Panc1 (cell line): Measurements from ENCODE around the gene CELA1. TPM values are rescaled to one million over a fixed set of nuclear protein-coding genes. Genes with fewer than 3 reads are reported as not detected.

ENCODE experiments used
- ATAC-seq: fragments of 200-7000 bp; cut with Tn5 transposase; 2 replicates; pipeline ENCODE4 v1.9.1; 2020; ENCODE audit warnings: mild to moderate bottlenecking, moderate library complexity
- BruUV-seq: library from RNA; stranded (reverse); fragments of 400-500 nt; replicated peaks from 2 replicates; lab custom pipeline; 2021; lab: Mats Ljungman, UMichigan
- CTCF ChIA-PET: fragments of 300-600 bp; sonication (Branson Sonifier 250); formaldehyde crosslinking; loops from one replicate; lab custom pipeline; 2022; ENCODE audit warnings: antibody characterized with exemption; lab: Charles Lee
- POLR2A ChIA-PET: fragments of 300-600 bp; sonication (Branson Sonifier 250); formaldehyde crosslinking; loops from one replicate; lab custom pipeline; 2022; ENCODE audit warnings: antibody characterized with exemption; lab: Charles Lee
- DNase-seq: peaks from one replicate; pipeline ENCODE4 v3.0.0-alpha.2; 2010; ENCODE audit warnings: low read depth, low spot score
- H3K27ac ChIP-seq: 2 replicates; pipeline ENCODE4 v1.5.1; 2011; ENCODE audit warnings: mild to moderate bottlenecking, low read length, inconsistent platforms
- H3K27me3 ChIP-seq: fragments of 200-500 bp; sonication (Bioruptor generic); 2 replicates; pipeline ENCODE4 v1.6.0; 2014; ENCODE audit warnings: low read length, inconsistent platforms; ENCODE audit not compliant: control insufficient read depth, insufficient read depth
- H3K36me3 ChIP-seq: fragments of 200-500 bp; sonication (Bioruptor generic); 2 replicates; pipeline ENCODE4 v1.5.1; 2014; ENCODE audit warnings: inconsistent platforms, mild to moderate bottlenecking, low read length, moderate library complexity; ENCODE audit not compliant: control insufficient read depth, insufficient read depth
- H3K4me1 ChIP-seq: 2 replicates; pipeline ENCODE4 v1.5.1; 2011; ENCODE audit warnings: inconsistent platforms, mild to moderate bottlenecking, low read length, moderate library complexity; ENCODE audit not compliant: control insufficient read depth, insufficient read depth
- H3K4me3 ChIP-seq, 2 experiments: 2 replicates each; pipeline ENCODE4 v1.5.1; 2011 to 2012; ENCODE audit warnings: low read depth in 2 of 2, low read length in 2 of 2, mild to moderate bottlenecking in 2 of 2, inconsistent platforms in 1 of 2, moderate library complexity in 1 of 2
- H3K9me3 ChIP-seq: fragments of 200-500 bp; sonication (Bioruptor generic); 2 replicates; pipeline ENCODE4 v1.5.1; 2014; ENCODE audit warnings: low read depth, mild to moderate bottlenecking, inconsistent platforms, low read length, moderate library complexity; ENCODE audit not compliant: control insufficient read depth, insufficient read depth
- POLR2AphosphoS5 ChIP-seq: IDR thresholded peaks from 2 replicates; pipeline ENCODE4 v1.6.1; 2012; ENCODE audit warnings: mild to moderate bottlenecking, low read depth, low read length, moderate library complexity
- REST ChIP-seq, 2 experiments: IDR thresholded peaks; 2 replicates each; pipeline ENCODE4 v1.6.1; 2011 to 2012; ENCODE audit warnings: low read depth in 2 of 2, control low read depth in 1 of 2, low read length in 1 of 2, mild to moderate bottlenecking in 1 of 2, moderate library complexity in 1 of 2; ENCODE audit not compliant: insufficient read depth in 1 of 2
- SIN3A ChIP-seq: IDR thresholded peaks from 2 replicates; pipeline ENCODE4 v1.6.1; 2012; ENCODE audit warnings: low read depth, mild to moderate bottlenecking, low read length, moderate library complexity, borderline replicate concordance; ENCODE audit not compliant: insufficient read depth
- TCF7L2 ChIP-seq: IDR thresholded peaks from 2 replicates; pipeline ENCODE4 v1.6.1; 2011; ENCODE audit warnings: mild to moderate bottlenecking, low read depth, low read length, inconsistent platforms
- in situ Hi-C: cut with HindIII; loops from 2 replicates; pipeline ENCODE4 v1.10.0; 2016; ENCODE audit warnings: low sequenced_read_pairs, low pct_unique_long_range_greater_than_20kb
- intact Hi-C: fragments of 100-400 bp; cut with micrococcal nuclease; formaldehyde crosslinking; loops from one replicate; pipeline ENCODE4 v1.10.0; 2022; ENCODE audit not compliant: unreplicated experiment
- total RNA-seq: library from RNA; stranded (reverse); gene quantifications from one replicate; pipeline ENCODE4 v1.2.1, GENCODE V29; 2021; ENCODE audit not compliant: unreplicated experiment
- TF ChIP-seq, protein P1 (sequence below): fragments of 450-650 bp; IDR thresholded peaks from 2 replicates; pipeline ENCODE4 v1.5.1; 2017; ENCODE audit warnings: mild to moderate bottlenecking

The CELA1 gene
- total RNA-seq, 1 experiment from 2014 or later = not detected

DNA sequence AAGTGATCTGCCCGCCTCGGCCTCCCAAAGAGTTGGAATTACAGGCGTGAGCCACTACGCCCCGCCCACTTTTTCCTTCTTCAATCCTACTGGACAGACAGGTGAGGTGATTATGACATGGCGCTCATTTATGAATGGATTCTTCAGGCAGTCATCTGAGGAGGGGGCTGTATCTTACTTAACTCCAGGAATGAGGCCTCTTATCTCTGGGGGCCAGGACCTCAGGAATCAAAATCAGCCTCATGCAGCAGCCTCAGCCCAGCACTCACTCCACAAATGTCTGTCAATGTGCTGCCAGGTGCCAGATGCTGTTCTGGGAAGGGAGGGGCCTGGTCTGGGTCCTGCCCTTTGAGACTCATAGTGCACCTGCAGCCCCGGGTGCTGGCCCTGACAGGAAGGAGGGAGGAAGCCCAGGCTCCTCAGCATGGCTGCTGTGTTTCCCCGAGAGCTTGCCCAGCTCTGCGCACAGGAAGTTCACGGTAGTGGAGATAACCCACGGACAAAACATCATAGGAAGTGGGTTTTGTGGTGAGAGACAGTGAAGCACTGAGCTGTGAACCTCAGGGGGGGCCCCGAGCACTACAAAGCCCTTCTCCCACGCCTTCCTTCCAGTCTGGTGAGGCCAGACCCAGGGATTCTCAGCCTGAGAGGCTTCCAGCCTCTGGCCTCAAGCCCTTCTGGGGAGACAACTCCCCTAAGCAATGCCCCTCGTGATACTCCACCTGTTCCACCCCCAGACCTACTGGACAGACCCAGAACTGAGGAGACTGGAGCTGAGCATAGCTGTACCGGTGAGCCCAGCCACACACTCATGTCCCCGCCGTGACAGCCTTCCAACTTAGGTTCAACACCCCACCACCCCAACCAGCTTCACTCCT is 22.4 kb upstream of the CELA1 start:
- Histone ChIP-seq H3K36me3 (no peaks in the 10 kb centered on the region), H3K27me3 (no peaks in the 10 kb centered on the region), H3K27ac (no peak overlapping the region), H3K4me1 (peaks cover 10% of the 10 kb centered on the region), H3K9me3 (no peaks in the 10 kb centered on the region), H3K4me3 (no peak overlapping the region)
- ChIA-PET CTCF (interaction anchor here (0.6 to 1.2 kb wide), 2 partner anchors 49 to 63 kb away, joined by 4 to 6 read pairs; no protein-coding TSS in a partner anchor), POLR2A (no interaction called here)
- in situ Hi-C loops = no loop called here
- ATAC-seq (no peak), DNase-seq (no peak)
- BruUV-seq = no TSS peak
- intact Hi-C loops = no loop called here
- TF ChIP-seq POLR2AphosphoS5 (no peak), TCF7L2 (no peak), SIN3A (no peak), REST (IDR thresholded peaks at IDR 0.05; ENCODE audit: insufficient read depth in 1 of 2, low read depth in 2 of 2, low read length in 1 of 2) (no peak)
- TF ChIP-seq, protein P1, sequence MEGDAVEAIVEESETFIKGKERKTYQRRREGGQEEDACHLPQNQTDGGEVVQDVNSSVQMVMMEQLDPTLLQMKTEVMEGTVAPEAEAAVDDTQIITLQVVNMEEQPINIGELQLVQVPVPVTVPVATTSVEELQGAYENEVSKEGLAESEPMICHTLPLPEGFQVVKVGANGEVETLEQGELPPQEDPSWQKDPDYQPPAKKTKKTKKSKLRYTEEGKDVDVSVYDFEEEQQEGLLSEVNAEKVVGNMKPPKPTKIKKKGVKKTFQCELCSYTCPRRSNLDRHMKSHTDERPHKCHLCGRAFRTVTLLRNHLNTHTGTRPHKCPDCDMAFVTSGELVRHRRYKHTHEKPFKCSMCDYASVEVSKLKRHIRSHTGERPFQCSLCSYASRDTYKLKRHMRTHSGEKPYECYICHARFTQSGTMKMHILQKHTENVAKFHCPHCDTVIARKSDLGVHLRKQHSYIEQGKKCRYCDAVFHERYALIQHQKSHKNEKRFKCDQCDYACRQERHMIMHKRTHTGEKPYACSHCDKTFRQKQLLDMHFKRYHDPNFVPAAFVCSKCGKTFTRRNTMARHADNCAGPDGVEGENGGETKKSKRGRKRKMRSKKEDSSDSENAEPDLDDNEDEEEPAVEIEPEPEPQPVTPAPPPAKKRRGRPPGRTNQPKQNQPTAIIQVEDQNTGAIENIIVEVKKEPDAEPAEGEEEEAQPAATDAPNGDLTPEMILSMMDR = no peak

DNA sequence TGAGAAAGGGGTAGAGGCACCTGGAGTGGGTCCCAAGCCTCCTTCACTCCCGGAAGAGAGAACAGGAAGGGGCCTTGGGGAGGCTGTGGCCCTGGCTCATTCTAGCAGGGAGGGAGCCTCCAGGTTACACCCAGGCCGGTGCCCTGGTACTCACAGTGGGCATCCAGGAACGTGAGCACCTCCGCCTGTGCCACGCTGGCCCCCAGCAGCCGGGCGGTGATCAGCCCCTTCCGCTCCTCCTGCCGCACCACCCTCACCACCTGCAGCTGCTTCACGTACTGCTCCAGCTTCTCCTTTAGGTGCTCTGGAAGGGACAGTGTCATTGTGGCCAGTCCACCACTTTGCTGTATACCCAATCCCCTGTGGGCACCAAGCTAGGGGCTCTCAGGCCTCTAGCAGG is 18.8 kb upstream of the CELA1 start:
- POLR2A ChIA-PET = no interaction called here

More for the DNA sequence above, 18.8 kb upstream of the CELA1 start:
- in situ Hi-C loops = no loop called here
- CTCF ChIA-PET = no interaction called here
- H3K27me3 ChIP-seq = no peaks in the 10 kb centered on the region
- no peaks in the 10 kb centered on the region for H3K36me3 ChIP-seq
- ATAC-seq (no peak), DNase-seq (no peak)
- H3K27ac ChIP-seq = no peak overlapping the region
- H3K4me3 ChIP-seq = no peak overlapping the region
- H3K9me3 ChIP-seq = no peaks in the 10 kb centered on the region
- no peaks in the 10 kb centered on the region for H3K4me1 ChIP-seq
- no TSS peak for BruUV-seq
- TF ChIP-seq, protein P1 = no peak
- TF ChIP-seq TCF7L2 (no peak), POLR2AphosphoS5 (no peak), SIN3A (no peak), REST (IDR thresholded peaks at IDR 0.05; ENCODE audit: insufficient read depth in 1 of 2, low read depth in 2 of 2, low read length in 1 of 2) (no peak)
- intact Hi-C loops = no loop called here
